DND-41 (cell line): Measurements from ENCODE around the gene DST.

Source experiments
- EZH2 ChIP-seq: IDR thresholded peaks from 3 replicates; pipeline ENCODE4 v1.6.1; 2012; ENCODE audit warnings: borderline replicate concordance, low read depth, mild to moderate bottlenecking, moderate library complexity, low read length, inconsistent platforms; ENCODE audit not compliant: severe bottlenecking
- TF ChIP-seq, protein P1 (sequence below): IDR thresholded peaks from 2 replicates; pipeline ENCODE4 v1.5.1; 2012; ENCODE audit warnings: borderline replicate concordance, low read length, moderate library complexity, mild to moderate bottlenecking; ENCODE audit not compliant: poor library complexity, severe bottlenecking; ENCODE audit errors: extremely low read depth

DNA sequence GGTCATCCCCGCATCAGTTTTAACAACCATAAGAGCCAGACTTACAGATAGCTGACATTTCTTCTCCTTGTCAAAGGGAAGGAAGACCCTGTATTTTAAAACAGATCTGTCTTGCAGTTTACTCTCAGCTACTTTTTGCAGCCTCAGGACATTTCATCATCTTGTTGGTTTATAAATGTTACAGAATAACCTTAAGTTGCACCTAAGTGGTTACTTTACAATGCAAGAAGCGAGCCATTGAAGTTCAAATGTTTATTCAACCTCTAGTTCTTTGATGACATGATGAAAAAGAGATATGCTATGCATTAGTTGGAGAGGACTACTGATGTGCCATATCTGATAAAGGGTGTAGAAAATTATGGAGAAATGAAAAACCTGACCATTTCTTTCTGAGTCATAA, 207.4 kb downstream of the DST start:
- TF ChIP-seq, protein P1, sequence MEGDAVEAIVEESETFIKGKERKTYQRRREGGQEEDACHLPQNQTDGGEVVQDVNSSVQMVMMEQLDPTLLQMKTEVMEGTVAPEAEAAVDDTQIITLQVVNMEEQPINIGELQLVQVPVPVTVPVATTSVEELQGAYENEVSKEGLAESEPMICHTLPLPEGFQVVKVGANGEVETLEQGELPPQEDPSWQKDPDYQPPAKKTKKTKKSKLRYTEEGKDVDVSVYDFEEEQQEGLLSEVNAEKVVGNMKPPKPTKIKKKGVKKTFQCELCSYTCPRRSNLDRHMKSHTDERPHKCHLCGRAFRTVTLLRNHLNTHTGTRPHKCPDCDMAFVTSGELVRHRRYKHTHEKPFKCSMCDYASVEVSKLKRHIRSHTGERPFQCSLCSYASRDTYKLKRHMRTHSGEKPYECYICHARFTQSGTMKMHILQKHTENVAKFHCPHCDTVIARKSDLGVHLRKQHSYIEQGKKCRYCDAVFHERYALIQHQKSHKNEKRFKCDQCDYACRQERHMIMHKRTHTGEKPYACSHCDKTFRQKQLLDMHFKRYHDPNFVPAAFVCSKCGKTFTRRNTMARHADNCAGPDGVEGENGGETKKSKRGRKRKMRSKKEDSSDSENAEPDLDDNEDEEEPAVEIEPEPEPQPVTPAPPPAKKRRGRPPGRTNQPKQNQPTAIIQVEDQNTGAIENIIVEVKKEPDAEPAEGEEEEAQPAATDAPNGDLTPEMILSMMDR: no peak
- TF ChIP-seq EZH2: no peak
